NCI-H226 (cell line): Measurements from ENCODE around the gene ABL1.

Experiments used
- DNase-seq: peaks from one replicate; pipeline ENCODE4 v3.0.0-alpha.2; 2015

Gene ABL1

DNA sequence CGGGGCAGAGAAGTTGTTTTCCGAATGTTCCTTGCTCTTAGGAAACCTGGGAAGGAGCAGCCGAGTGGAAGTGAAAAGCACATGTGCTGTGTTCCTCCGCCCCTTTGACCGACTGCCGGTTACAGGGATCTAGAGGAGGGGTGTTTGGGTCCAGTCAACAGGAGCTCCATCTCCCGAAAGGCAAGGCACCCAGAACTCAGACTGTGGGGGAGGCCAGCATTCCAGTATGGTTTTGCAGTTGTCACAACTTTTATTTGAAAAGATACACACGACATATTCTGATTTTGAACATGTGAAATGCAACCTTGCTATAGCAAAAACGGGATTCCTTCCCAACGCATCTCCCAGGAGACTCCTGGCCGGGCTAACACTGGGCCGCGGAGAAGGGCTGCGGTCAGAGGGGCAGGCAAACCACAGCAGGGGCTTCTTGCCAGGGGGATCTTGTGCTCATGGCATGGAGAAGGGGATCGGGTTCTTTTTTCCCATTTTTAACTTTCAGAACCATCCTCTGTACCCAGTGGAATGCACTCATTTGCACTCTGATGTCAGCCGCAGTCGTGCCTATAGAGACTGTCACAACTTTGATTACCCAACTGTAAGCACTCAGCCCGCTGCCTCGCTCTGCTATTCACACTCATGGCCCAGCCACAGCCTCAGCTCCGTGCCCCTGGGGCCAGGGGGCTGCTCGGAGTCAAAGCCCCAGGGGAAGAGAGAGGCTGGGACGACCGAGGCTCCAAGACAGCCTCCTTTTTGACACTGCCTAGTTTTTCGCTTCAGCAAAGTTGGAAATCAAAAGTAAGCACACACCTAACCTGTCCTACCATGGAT lies 57.6 kb downstream of the ABL1 start:
- no peak for DNase-seq

DNA sequence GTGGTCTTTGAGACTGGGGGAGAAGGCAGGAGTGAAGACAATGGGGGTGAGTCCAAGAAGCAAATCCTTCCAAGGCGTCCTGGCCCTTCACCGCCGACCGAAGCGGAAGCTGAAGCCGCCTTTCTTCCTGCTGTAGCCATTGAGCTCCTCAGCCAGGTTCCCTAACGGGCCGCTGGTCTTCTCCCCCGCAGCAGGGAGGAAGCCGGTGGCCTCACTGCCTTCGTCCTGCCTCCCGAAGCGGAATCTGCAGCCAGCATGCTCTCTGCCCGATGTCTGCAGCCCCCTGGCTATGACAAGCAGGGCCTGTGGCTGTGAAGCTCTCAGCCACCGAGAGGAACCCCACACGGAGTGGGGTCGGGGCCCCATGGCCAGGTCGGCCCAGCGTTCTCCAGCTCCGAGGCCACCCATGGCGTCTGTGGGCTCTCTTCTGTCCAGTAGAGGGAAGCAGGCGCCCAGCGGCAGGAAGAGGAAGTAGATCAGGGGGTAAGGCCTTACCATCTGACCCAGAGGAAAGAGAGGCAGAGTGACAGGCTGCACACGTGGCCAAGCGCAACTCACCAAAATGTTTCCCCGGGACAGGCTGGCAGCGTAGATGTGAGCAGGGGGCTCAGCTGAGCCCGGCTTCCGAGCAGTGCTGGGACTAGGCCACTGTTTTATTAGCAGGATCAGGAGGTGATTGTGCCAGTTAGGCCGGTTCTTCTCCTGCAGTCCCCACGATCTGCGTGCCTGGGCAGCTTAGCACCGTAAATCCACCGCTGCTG lies 58.5 kb downstream of the ABL1 start:
- DNase-seq = no peak

DNA sequence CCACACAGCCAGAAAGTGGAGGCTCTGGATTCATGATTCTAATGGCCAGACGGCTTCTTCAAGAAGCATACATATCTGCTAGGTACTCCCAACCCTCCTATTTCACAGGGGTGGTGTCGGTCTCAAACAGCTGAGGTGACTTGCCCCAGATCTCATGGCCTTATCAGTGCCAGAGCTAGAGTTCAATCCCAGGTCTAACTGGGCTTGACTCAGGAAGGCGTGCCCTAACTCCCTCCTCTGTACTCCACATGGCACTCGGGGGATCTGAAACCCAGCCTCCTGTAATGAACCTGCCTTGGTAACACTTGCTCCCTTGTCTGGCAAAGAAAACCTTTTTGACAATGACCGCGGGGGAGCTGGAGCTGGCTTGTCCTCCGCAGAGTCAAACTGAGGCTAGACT lies 59.5 kb downstream of the ABL1 start:
- no peak for DNase-seq

DNA sequence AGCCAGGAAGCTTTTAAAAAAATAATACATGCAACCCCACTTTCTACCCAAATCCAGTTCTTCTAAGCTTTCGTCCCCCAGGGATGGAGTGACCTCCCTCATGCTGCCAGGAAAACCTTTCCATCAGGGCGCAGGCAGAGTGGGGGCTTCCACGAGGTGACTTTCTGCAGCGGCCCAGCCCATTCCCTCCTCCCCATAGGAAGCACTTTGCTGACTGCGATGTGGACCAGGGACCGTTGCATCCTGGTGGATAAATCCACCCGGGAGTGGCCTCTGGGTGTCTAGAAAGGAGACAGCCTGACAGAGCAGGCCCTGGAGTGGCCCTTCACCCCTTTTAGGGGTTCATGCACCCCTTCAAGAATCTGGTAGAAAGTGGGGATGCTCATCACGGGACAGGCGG lies 60.0 kb downstream of the ABL1 start:
- DNase-seq = no peak

DNA sequence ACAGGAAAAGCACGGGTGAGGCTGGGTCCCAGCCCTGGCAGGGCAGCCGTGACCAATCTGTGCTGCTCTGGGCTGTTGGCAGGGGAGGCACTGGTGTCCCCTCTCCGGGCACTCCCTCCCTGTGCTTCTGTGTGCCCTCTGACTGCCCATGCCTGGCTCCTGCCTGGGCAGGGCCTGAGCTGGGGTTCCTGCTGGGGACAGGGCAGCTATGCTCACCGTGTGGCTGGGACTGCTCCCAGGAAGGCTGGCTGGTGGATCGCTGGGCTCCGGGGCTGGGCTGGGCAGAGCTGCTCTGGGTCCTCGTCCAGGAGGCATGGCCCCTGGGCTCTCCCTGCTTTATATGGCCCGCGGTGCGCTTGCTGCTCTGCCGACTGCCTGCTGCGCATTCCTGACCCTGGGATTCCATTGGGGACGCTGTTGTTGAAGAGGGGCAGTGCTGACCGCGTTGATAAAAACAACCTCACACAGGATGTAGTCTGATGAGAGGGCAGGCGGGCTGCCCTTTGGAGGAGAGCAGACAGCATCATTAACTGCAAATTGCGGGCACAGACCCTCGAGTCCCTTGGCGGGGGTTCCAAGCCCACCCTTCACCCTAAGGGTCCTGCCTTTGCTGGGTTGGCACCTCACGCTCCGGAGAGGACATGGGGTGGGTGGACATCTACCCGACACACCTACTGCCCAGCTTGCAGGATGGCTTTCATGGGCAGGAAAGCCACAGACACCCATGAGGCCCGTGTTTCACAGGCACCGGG lies 60.6 kb downstream of the ABL1 start:
- no peak for DNase-seq

DNA sequence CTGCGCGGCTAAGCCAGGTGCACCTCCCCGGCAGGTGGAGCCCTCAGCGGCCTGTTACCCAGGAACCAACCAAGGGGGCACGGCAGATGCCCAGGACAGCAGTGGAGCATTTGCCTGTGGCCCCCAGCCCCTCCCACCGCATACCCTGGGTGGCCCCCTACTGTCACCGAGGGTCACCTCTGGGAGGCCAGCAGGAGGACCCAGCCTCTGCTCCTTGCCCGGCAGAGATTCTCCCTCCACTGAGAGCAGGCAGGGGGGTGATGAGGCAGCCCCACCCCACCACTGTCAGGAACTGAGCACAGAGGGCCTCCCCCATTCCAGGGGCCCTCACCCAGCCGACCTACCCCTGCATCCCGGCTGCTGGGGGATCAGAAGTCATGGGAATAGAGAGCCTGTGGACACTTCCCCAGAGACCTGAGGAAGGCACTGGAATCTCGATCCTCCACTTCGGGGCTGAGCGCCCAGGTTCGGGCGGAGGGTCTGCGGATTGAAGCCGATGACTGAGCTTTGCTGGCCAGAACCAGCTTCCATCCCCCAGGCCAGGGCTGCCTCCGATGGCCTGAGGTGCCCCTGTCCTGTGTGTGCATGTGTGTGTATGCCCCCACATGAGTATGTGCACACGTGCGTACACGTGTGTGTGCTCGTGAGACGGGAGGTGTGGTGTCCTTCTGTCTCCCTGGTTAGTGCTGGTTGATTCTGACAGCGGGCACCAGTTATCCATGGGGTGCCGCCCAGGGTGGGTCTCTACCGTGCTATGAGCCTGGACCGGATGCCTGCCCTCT lies 61.4 kb downstream of the ABL1 start, which contains the start of gene QRFP:
Gene QRFP, minus strand, starts transcription at position 580 of the 782 bp plus-strand sequence. CDS start 2,974 bp downstream, outside the sequence.
- no peak for DNase-seq

DNA sequence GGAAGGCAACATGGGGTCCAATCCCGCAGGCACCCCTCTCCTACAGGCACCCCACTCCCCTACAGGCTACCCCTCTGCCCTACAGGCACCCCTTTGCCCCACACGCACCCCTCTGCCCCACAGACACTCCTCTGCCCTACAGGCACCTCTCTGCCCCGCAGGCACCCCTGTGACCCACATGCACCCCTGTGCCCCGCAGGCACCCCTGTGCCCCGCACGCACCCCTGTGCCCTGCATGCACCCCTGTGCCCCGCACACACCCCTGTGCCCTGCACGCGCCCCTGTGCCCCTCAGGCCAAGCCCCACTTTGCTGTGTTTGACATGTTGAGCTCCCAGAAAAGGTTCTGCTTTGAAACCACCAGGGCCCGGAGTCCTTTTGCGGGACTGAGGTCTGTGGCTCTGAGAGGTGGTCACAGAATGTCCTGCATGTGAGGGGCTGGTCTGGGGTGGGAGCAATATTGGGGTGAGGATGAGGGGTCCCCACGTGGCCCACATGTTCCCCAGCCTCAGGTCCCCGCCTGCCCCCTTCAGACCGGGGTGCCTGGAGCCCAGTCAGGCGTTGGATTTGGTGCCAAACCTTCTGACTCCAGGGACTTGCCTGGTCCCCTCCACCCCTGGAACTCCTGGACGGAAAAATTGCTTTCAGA lies 62.2 kb downstream of the ABL1 start:
- DNase-seq = no peak

DNA sequence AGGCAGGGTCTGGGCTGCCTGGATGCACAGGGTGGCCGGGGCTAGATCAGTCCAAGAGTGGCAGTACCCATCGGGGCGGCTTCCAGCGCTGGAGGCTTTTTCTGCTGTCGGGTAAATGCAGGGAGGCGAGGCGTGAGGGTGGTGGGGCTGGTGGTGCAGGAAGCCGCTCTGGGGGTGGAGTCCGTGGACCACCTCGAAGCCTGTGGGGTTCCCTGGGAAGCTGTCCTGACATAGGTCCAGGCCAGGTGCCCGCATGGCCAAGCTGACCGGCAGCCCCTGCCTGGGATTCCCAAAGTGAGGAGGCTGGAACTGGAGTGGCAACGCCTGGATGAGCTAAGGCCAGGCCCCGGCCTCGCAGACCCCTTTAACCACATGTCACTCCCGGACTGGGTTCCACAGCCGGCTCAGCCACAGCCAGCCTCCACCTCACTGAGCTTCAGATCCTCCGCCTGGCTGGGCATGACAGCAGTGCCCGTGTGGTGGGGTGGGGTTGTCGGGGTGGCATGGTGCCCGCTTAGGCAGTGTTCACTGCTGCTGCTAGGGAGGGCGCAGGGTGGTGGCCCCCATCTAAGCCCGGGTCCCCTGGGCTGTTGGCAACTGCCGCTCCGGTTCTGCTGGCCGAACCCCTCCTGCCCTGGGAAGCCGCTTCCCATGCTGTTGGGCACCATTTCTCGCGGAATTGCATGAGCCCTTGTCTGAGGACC lies 62.9 kb downstream of the ABL1 start:
- no peak for DNase-seq

DNA sequence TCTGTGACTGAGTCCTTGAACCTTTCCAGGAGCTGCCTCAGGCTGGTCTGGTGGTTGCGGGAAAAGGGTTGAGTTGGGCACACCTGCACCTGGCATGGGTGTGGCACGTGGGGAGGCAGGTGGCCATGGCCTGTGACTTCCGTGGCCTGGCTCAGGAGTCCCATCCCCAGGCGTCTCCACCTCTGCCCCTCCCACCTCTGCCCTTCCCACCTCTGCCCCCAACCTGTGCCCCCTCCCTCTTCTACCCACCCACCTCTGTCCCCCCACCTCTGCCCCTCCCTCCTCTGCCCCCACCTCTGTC lies 63.4 kb downstream of the ABL1 start:
- no peak for DNase-seq

DNA sequence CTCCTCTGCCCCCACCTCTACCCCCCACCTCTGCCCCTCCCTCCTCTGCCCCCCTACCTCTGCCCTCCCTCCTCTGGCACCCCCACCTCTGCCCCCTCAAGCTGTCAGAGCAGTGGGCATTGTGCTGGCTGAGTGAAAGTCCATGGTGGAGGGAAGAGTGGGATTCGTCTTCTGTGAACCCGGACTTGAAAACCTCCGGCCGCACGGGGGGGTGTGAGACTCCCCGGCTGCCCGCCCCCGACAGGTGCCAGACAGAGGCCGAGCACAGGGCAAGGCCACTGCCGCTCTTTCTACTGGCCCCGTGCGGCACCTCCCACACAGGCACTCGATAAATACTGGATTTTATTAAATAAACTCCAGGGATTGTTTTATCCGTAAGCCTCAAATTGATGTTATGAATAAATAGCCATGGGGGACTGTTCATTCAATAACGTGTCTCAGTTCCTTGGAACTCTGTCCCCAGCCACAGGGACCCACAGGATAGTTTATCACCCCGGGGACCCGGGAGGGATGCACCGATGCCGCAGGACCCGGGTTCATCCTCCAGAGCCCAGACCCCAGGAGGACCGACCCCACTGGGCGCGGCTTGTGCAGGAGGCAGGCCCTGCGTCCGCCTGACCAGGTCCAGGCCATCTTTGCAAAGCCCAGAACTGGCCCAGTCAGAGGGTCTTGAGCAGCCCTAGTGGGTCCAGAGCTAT lies 64.1 kb downstream of the ABL1 start:
- no peak for DNase-seq

DNA sequence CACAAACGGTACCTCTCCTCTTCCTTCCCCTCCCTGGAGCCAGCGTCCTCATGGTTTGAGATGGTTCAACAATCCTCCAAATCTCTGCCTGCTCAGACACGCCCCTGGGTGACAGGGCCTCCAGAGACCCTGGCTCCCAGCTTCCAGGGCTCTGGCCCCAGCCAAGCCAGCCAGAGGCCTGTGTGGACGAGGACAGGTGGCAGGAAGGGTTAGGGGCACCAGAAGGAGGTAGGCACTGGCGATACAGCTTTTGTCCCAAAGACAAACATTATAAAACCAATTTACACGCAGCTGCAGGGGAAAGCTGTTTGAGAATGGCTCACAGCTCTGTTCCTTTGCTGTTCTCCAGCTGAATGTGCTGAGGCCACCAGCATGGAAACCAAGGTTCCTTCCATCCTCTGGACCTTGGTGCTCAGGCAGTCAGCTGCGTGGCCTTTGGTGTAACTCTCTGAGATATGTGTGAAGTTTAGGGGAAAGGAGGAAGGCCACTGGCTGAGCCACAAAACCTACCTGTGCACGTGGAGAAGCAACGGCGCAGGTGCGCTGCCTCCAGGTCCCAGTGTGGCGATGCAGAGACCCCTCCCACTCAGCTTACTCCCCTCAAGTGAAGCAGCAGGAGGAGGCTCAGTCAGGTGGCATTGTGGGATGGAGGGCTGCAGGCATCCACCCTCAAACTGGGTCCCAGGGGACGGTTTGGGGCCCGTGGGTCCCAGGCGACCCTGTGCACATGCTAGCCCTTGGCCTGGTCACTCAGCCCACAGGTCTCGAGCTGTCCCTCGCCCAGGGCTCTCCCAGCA lies 65.8 kb downstream of the ABL1 start:
- DNase-seq = no peak

DNA sequence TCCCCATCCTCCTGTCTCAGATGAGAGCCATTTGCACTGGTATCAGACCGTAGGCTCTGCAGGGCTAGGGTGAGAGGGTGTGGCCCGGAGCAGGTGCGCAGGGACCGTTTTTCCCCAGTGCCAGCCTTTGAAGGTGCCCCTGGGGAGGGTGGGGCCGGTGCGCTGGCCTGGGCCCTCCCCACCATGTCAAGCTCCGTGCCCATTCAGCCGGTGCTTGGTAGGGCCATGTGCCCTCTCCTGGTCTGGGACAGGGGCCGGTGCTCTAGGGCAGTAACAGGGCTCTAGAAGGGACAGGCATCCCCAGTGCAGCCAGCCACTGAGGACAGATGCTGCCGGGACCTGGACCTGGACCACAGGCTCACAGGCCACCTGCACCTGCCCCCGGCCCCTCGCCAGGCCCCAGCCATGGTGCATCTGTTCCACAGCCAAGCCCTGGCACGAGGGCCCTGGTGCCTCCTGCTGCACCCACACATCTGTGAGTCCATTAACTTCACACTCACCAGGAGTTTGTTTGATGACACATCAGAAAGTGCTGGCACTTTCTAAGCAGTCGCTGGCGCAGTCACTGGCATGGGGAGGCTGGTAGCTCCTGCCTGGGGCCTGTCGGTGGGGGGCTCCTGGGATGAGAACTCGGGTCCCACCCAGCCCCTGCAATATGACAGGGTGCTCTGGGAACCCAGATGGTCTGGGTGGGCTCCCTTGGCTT lies 66.6 kb downstream of the ABL1 start:
- no peak for DNase-seq

DNA sequence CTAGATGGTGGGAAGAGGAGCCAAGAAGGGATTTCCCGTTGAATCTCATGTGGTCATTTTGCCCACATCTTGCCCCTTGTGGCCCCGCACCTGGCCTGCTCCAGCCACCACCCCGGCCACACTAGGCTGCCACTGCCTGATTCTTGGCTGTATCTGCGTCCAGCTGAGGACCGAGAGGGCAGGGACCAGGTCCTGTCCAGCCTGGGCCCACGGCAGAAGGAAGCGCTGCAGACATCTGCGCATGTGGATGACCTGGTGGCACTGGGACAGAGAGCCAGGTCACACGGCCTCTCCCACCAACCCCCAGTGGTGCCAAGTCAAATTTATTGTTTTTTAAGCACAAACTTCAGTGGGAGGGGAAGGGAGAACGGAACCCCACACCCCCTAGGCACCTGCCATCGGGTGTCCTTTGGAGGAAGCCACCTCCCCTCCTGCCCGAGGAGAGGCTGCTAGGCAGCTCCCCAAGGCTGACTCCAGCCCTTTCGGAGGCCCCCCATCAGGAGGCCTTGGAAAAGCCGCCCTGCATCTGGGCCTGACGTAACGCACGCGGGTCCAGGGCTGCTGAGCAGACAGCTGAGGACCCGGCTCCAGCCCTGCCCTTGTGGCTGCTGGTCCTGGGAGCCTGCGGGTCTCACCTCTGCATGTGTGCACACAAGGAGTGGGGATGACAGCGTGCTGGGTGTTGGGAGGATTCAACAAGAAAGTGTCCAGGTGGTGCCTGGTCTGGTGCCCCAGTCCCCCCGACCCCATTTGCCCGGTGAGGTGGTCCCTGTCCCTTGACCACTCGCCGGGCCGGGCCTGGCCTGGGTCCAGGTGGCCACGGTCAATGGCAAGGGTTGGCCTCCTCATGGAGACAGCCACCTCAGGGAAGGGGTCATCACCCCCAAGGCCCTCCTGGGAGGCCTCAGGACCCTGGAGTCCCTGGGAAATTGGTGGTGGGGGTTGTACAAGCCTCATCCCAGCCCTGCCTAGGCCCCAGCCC lies 67.4 kb downstream of the ABL1 start:
- DNase-seq = no peak

DNA sequence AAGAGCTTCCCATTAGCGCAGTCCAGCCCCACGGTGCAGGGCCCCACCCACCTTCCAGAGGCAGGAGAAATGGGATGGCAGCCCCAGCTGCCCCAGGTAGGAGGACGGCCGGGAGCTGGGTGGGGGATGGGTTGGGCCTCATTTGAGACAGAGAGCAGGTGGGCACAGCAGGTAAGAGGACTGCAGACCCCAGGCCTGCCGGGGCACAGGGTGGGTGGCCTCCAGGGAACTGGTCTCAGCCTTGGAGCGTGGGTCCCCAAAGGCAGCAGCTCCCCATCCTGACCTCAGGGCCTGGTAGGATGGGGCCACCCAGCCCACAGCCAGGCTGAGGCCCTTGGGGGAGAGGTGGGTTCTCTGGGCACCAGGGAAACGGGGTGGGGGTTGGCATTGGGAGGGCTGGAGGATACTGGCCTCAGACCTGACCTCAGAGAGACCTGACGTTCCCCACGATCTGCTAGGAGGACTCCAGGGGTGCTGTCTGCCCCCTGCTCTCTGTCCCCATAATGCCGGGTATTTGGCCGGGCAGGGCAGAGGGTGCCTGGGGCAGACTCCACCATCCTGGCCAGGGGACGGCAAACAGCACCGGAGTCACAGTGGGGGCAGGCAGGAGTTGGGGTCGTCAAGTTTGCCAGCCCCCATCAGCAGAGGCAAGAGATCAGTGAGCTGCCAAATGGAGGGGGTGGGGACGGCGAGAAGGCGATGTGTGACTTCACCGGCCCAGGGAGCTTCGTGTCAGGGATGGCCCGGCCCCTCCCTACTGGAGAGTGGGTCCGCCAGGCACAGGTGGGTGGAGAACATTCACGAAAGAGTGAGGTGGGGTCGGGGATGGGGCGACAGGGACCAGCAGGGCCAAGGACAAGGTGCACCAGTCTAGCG lies 68.4 kb downstream of the ABL1 start:
- DNase-seq = no peak

DNA sequence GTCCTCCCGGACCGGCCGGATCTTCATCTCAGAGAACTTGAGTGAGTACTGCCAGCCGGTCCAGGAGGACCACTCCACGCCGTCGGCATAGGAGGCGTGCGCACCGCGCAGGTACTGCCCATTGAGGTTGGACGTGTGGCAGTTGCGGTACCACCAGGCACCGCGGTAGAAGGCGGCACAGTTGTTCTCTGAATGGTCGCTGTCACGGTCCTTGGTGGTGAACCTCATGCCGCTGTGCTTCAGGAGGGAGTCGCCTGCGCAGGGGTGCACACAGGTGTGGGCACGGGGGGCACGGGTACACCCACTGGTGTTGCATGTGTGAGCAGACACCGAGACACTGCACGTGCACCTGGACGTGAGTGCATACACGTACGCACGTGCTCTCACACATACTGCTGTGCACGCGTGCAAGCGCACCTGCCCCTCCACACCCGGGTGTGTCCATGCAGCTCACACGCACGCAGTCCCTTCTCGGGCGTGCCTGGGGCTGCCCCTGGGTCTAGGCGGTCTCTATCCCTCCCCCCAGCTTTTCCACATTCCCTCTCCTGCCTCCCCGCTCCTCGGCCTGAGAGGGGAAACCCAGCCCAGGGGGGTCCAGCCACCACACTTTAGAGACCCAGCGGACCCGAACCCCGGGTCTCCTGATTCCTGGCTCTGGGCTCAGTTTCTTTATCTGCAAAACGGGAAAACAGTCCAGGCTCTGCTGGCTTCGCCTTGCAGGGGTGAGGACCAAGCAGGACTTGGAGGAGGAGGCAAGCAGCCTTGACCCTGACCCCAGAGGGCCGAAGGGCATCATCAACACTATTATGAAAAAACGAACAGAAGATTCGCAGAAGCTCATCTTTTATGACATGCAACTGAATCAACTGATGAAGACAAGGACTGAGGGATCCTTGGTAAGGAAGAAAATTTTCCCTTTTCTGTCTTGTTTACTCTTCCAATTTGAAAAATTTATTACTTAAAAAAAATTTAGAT lies 69.3 kb downstream of the ABL1 start:
- no peak for DNase-seq
